Neural progenitor cell (in vitro differentiated cells): ENCODE results near the gene SLC25A22. TPM values are rescaled to one million over a fixed set of nuclear protein-coding genes. Genes with fewer than 3 reads are reported as not detected.

Experiments
- DNase-seq: peaks from one replicate; pipeline ENCODE4 v3.0.0-alpha.2; 2016; ENCODE audit warnings: low spot score
- H2AFZ ChIP-seq: fragments of 200-600 bp; sonication (generic); replicated peaks from 2 replicates; pipeline ENCODE4 v1.6.1; 2016; ENCODE audit warnings: antibody characterized with exemption
- H3F3A ChIP-seq: fragments of 200-600 bp; sonication (generic); 2 replicates; pipeline ENCODE4 v1.6.1; 2016; ENCODE audit warnings: antibody characterized with exemption, low read depth
- H3K27ac ChIP-seq: fragments of 200-600 bp; sonication (generic); 2 replicates; pipeline ENCODE4 v1.5.1; 2016; ENCODE audit warnings: mild to moderate bottlenecking
- H3K27me3 ChIP-seq: fragments of 200-600 bp; sonication (generic); 2 replicates; pipeline ENCODE4 v1.6.1; 2016; ENCODE audit warnings: mild to moderate bottlenecking, moderate library complexity
- H3K36me3 ChIP-seq: fragments of 200-600 bp; sonication (generic); 2 replicates; pipeline ENCODE4 v1.5.1; 2016
- H3K4me1 ChIP-seq: fragments of 200-600 bp; sonication (generic); 2 replicates; pipeline ENCODE4 v1.6.1; 2016; ENCODE audit warnings: mixed run types
- H3K4me2 ChIP-seq: fragments of 200-600 bp; sonication (generic); 2 replicates; pipeline ENCODE4 v1.6.1; 2016
- H3K4me3 ChIP-seq: fragments of 200-600 bp; sonication (generic); 2 replicates; pipeline ENCODE4 v1.5.1; 2016
- H3K79me2 ChIP-seq: fragments of 200-600 bp; sonication (generic); 2 replicates; pipeline ENCODE4 v1.6.1; 2016; ENCODE audit warnings: low read depth
- H3K9ac ChIP-seq: fragments of 200-600 bp; sonication (generic); 2 replicates; pipeline ENCODE4 v1.6.1; 2016
- H3K9me3 ChIP-seq: fragments of 200-600 bp; sonication (generic); 2 replicates; pipeline ENCODE4 v1.5.1; 2016; ENCODE audit warnings: low read depth
- H4K20me1 ChIP-seq: fragments of 200-600 bp; sonication (generic); 2 replicates; pipeline ENCODE4 v1.6.1; 2016; ENCODE audit warnings: low read depth
- H3K27ac Mint-ChIP-seq: 3 replicates; pipeline ENCODE4 v1.8.0; 2021; ENCODE audit warnings: mixed read lengths
- H3K27me3 Mint-ChIP-seq: 2 replicates; pipeline ENCODE4 v1.8.0; 2022; ENCODE audit warnings: low read depth, mild to moderate bottlenecking, inconsistent platforms, moderate library complexity, mixed read lengths; ENCODE audit not compliant: insufficient read depth
- H3K36me3 Mint-ChIP-seq: 3 replicates; pipeline ENCODE4 v1.8.0; 2021; ENCODE audit warnings: mixed read lengths
- H3K4me1 Mint-ChIP-seq: 3 replicates; pipeline ENCODE4 v1.8.0; 2021; ENCODE audit warnings: mixed read lengths
- H3K4me3 Mint-ChIP-seq: 3 replicates; pipeline ENCODE4 v1.8.0; 2021; ENCODE audit warnings: mild to moderate bottlenecking, moderate library complexity, mixed read lengths
- H3K9me3 Mint-ChIP-seq: 3 replicates; pipeline ENCODE4 v1.8.0; 2020; ENCODE audit warnings: mixed read lengths
- CTCF ChIP-seq: fragments of 200-600 bp; sonication (generic); IDR thresholded peaks from 2 replicates; pipeline ENCODE4 v1.5.1; 2017; ENCODE audit warnings: antibody characterized with exemption, mild to moderate bottlenecking
- EZH2 ChIP-seq: fragments of 200-600 bp; sonication (generic); IDR thresholded peaks from 2 replicates; pipeline ENCODE4 v1.6.1; 2017; ENCODE audit warnings: antibody characterized with exemption, mild to moderate bottlenecking, moderate library complexity
- EZH2phosphoT487 ChIP-seq: fragments of 200-600 bp; sonication (generic); IDR thresholded peaks from 2 replicates; pipeline ENCODE4 v1.6.1; 2017; ENCODE audit warnings: antibody characterized with exemption
- total RNA-seq: library from RNA; depleted of rRNA; stranded (reverse); fragments of >200 nt; gene quantifications from 2 replicates; pipeline ENCODE4 v1.2.3, GENCODE V29; 2015; ENCODE audit warnings: low replicate concordance

SLC25A22 gene
- total RNA-seq, 1 donor from 2014 or later, result 11.0 TPM

- H2AFZ ChIP-seq, result peak overlapping the region; percentile 94
- peak overlapping the region; percentile 96 for H3K4me3 ChIP-seq
- no peak for DNase-seq
- peak overlapping the region; percentile 21 for H3K9ac ChIP-seq
- H3K79me2 ChIP-seq, result peaks cover 23% of the 10 kb centered on the region
- Mint-ChIP-seq H3K9me3 (no peaks in the 10 kb centered on the region), H3K27ac (peak overlapping the region; percentile 17), H3K36me3 (peaks cover 3% of the 10 kb centered on the region), H3K27me3 (peaks cover 11% of the 10 kb centered on the region), H3K4me1 (peaks cover 33% of the 10 kb centered on the region), H3K4me3 (peak overlapping the region; percentile 85)
- H3K27ac ChIP-seq, result no peak overlapping the region
- no peak for TF ChIP-seq EZH2phosphoT487
- TF ChIP-seq CTCF, result peak; percentile 28
- peaks cover 11% of the 10 kb centered on the region for H3K27me3 ChIP-seq
- H3K36me3 ChIP-seq, result no peaks in the 10 kb centered on the region
- no peaks in the 10 kb centered on the region for H3K9me3 ChIP-seq
- H3K4me1 ChIP-seq, result peaks cover 30% of the 10 kb centered on the region
- H3K4me2 ChIP-seq, result peak overlapping the region; percentile 97
- H3F3A ChIP-seq, result peaks cover 40% of the 10 kb centered on the region
- peaks cover 36% of the 10 kb centered on the region for H4K20me1 ChIP-seq
Observed at GRCh38 chr11:843086-843734, 45.1 kb upstream of the SLC25A22 start.

DNA sequence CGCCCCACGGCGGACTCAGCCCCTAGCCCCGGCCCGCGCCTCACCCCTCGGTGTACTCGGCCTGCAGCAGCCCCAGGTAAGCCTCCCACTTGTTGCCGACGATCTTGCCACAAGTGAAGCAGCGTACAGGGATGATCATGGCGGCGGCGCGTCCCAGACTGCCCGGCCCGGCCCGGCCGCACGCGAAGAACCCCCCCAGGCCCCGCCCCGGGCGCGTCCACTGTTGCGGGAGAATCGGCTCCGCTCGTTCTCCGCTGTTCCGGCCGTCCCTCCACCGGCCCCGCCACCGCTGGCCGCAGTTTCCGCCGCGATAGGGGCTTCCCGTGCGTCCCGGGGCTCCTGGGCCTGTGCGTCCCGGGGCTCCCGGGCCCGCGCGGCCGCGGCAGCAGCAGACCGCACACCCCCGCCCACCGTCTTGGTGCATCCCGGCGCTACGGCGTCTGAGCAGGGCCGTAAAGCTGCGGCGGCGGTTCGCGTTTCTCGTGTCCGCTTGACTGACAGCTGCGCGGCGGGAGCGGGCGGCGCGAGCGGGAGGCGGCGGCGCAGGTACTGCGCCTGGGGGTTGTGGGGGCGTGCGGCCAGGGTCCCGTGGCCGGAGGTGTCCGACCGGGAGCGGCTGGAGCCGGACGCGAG lies 44.4 kb upstream of the SLC25A22 start, which contains the start of the genes POLR2L and TSPAN4:
Gene POLR2L, minus strand, starts transcription at position 160 of the 633 bp plus-strand sequence. Its CDS starts 21 bp downstream, at position 139.
Gene TSPAN4, plus strand, starts transcription at position 483 of the 633 bp plus-strand sequence. CDS start 7,453 bp downstream, outside the sequence.
- Histone ChIP-seq H3K9me3 (no peaks in the 10 kb centered on the region), H4K20me1 (peaks cover 41% of the 10 kb centered on the region), H3F3A (peaks cover 45% of the 10 kb centered on the region), H3K4me3 (peak within 1 kb of the TSS; percentile 96), H3K4me1 (peaks cover 30% of the 10 kb centered on the region), H3K79me2 (peaks cover 23% of the 10 kb centered on the region), H3K27ac (peak within 1 kb of the TSS; percentile 99), H3K9ac (peak within 1 kb of the TSS; percentile 100), H3K36me3 (no peaks in the 10 kb centered on the region), H3K27me3 (peaks cover 9% of the 10 kb centered on the region), H2AFZ (peak within 1 kb of the TSS; percentile 94), H3K4me2 (peak within 1 kb of the TSS; percentile 97)
- Mint-ChIP-seq H3K27ac (peak within 1 kb of the TSS; percentile 79), H3K27me3 (peaks cover 11% of the 10 kb centered on the region), H3K4me3 (peak within 1 kb of the TSS; percentile 90), H3K4me1 (peaks cover 33% of the 10 kb centered on the region), H3K9me3 (no peaks in the 10 kb centered on the region), H3K36me3 (peaks cover 3% of the 10 kb centered on the region)
- DNase-seq, result peak; percentile 97
- TF ChIP-seq CTCF (no peak), EZH2 (no peak), EZH2phosphoT487 (no peak)

GRCh38 chr11:841981-842369 lies 43.9 kb upstream of the SLC25A22 start:
- H2AFZ ChIP-seq, result peak overlapping the region; percentile 94
- peaks cover 9% of the 10 kb centered on the region for H3K27me3 Mint-ChIP-seq
- peaks cover 23% of the 10 kb centered on the region for H3K79me2 ChIP-seq
- H3K4me3 ChIP-seq, result peak overlapping the region; percentile 96
- peaks cover 33% of the 10 kb centered on the region for H3K4me1 Mint-ChIP-seq
- peaks cover 3% of the 10 kb centered on the region for H3K36me3 Mint-ChIP-seq
- peak overlapping the region; percentile 90 for H3K4me3 Mint-ChIP-seq
- peak overlapping the region; percentile 100 for H3K9ac ChIP-seq
- no peaks in the 10 kb centered on the region for H3K9me3 Mint-ChIP-seq
- H3K36me3 ChIP-seq, result no peaks in the 10 kb centered on the region
- no peak for DNase-seq
- peaks cover 30% of the 10 kb centered on the region for H3K4me1 ChIP-seq
- H3K9me3 ChIP-seq, result no peaks in the 10 kb centered on the region
- no peak overlapping the region for H3K27ac ChIP-seq
- H4K20me1 ChIP-seq, result peaks cover 45% of the 10 kb centered on the region
- peak overlapping the region; percentile 97 for H3K4me2 ChIP-seq
- peaks cover 9% of the 10 kb centered on the region for H3K27me3 ChIP-seq
- H3F3A ChIP-seq, result peaks cover 45% of the 10 kb centered on the region
- peak overlapping the region; percentile 79 for H3K27ac Mint-ChIP-seq
- TF ChIP-seq CTCF (no peak), EZH2phosphoT487 (no peak), EZH2 (no peak)
